ENCODE data around the gene DCBLD1. TPM values are rescaled to one million over a fixed set of nuclear protein-coding genes. Genes with fewer than 3 reads are reported as not detected.
"Not testable (repeated sequence)": the region's sequence is repeated elsewhere in the genome, so short reads cannot be mapped to it uniquely, and the experiment has no call there.

The DCBLD1 gene
- total and polyA plus RNA-seq, 2 experiments from 2014 or later: 3.5 to 16.5 TPM

DNA sequence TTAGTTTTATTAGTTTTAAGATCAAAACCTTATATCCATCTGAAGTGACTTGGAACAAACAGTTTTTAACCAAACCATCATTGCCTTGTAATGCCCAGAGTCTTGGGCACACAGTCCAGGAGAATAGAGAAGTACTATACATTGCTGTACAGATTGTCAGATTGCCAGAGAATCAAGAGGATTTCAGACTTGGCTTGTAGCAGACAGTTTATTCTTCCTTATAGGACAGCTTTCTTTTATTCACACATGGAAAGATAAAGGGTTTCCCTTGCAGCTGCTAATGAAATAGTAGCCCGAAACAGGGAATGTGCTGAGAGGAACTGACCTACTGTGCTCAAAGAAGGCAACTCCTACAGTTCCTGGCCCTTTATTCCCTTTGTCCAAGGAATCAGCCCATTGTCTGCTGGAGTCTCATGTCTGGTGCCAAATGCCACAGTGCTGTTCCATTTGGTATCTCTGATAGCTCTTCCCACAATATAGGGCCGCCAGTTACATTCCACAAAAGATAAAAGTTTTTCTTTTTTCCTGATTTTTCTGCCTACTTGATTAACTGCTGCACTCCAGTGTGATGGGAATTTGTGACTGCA, 30.6 kb downstream of the DCBLD1 start:
- Histone ChIP-seq H3K4me1 (ENCODE audit: low read depth) (no peaks in the 10 kb centered on the region), H3K9me3 (ENCODE audit: low read depth) (no peaks in the 10 kb centered on the region), H3K36me3 (no peaks in the 10 kb centered on the region), H3K4me3 (no peak overlapping the region), H3K27me3 (no peaks in the 10 kb centered on the region), H3K27ac (no peak overlapping the region)
- DNase-seq (ENCODE audit: low read depth in 1 of 2, low spot score in 1 of 2): peak in 1 of 2 donors; percentile 42
- TF ChIP-seq, protein P1, sequence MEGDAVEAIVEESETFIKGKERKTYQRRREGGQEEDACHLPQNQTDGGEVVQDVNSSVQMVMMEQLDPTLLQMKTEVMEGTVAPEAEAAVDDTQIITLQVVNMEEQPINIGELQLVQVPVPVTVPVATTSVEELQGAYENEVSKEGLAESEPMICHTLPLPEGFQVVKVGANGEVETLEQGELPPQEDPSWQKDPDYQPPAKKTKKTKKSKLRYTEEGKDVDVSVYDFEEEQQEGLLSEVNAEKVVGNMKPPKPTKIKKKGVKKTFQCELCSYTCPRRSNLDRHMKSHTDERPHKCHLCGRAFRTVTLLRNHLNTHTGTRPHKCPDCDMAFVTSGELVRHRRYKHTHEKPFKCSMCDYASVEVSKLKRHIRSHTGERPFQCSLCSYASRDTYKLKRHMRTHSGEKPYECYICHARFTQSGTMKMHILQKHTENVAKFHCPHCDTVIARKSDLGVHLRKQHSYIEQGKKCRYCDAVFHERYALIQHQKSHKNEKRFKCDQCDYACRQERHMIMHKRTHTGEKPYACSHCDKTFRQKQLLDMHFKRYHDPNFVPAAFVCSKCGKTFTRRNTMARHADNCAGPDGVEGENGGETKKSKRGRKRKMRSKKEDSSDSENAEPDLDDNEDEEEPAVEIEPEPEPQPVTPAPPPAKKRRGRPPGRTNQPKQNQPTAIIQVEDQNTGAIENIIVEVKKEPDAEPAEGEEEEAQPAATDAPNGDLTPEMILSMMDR (IDR thresholded peaks at IDR 0.05; ENCODE audit: low read depth, low read length): no peak

DNA sequence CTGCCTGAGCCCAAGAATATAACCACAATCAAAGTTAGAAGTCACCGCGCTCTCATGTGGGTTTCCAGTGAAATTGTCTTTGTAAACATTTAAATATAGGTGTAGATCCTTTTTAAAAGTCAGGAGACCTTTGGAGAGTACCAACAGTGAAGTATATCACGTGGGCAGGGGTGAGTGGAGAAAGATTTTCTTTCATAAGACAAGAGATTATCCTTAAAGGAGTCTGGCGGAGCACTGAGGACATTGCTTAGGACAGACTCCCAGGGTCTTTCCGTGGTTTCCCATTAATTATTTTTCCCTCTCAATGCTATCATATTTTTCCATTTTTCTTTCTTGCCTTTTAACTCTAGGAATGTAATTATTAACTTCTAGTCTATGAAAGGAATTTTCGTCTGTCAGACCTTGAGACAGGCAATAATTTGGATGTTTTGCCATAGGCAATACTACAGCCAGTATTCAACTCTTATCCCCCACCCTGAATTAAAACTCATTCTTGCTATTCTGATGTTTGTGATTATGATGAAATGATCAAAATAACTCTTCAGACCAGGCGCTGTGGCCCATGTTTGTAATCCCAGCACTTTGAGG, 31.4 kb downstream of the DCBLD1 start:
- Histone ChIP-seq H3K4me1 (ENCODE audit: low read depth) (no peaks in the 10 kb centered on the region), H3K4me3 (no peak overlapping the region), H3K27ac (no peak overlapping the region), H3K36me3 (no peaks in the 10 kb centered on the region), H3K27me3 (no peaks in the 10 kb centered on the region), H3K9me3 (ENCODE audit: low read depth) (no peaks in the 10 kb centered on the region)
- DNase-seq (ENCODE audit: low read depth in 1 of 2, low spot score in 1 of 2): no peak
- TF ChIP-seq, protein P1 (IDR thresholded peaks at IDR 0.05; ENCODE audit: low read depth, low read length): no peak

DNA sequence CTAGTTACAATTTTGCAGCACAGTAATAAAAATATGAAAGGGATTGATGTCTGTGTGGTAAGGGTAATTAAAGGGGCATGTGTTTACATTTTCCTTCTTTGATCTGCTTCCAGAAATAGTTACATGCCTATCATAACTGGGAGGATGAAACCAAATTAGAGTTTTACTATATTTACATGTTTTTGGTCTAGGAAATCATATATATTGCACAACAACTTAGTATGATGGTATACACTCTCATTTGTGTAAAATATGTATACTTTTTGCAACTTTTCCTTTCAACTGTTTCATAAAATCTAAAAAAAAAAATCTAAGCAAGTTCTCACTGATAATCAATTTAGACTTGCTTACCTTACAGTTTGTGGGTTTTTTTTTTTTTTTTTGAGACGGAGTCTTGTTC, 32.2 kb downstream of the DCBLD1 start:
- TF ChIP-seq, protein P1 (IDR thresholded peaks at IDR 0.05; ENCODE audit: low read depth, low read length): no peak
- no peaks in the 10 kb centered on the region for H3K4me1 ChIP-seq (ENCODE audit: low read depth)
- H3K27me3 ChIP-seq: no peaks in the 10 kb centered on the region
- no peak overlapping the region for H3K4me3 ChIP-seq
- no peaks in the 10 kb centered on the region for H3K36me3 ChIP-seq
- no peaks in the 10 kb centered on the region for H3K9me3 ChIP-seq (ENCODE audit: low read depth)
- DNase-seq (ENCODE audit: low read depth in 1 of 2, low spot score in 1 of 2): no peak
- H3K27ac ChIP-seq: no peak overlapping the region

DNA sequence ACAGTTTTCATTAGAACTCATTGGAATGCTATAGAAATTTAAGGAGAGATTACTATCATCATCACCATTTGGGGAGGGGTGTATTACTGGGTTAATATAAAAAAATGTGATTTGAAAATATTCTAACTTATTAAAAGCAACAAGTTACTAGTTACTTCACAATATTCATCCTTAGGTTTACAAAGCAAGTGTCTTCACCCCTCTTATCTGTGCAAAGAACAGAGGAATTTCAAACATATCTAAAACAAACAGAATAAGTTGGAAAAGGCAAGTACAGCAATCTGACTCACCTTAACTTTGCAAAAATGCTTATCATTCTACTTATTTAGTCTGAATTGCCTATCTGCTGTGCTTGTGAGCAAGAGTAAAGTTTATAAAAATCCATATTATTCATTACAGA, 32.9 kb downstream of the DCBLD1 start:
- TF ChIP-seq, protein P1 (IDR thresholded peaks at IDR 0.05; ENCODE audit: low read depth, low read length): no peak

DNA sequence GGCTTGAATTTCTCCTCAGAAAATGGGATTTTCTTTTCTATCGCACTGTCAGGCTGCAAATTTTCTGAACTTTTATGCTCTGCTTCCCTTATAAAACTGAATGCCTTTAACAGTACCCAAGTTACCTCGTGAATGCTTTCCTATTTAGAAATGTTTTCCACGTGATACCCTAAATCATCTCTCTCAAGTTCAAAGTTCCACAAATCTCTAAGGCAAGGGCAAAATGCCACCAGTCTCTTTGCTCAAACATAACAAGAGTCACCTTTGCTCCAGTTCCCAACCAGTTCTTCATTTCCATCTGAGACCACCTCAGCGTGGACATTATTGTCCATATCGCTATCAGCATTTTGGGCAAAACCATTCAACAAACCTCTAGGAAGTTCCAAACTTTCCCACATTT, 35.5 kb downstream of the DCBLD1 start:
- H3K4me3 ChIP-seq: not testable (repeated sequence)

More for the DNA sequence above, 32.9 kb downstream of the DCBLD1 start:
- DNase-seq (ENCODE audit: low read depth in 1 of 2, low spot score in 1 of 2): no peak
- Histone ChIP-seq H3K9me3 (ENCODE audit: low read depth) (no peaks in the 10 kb centered on the region), H3K27ac (no peak overlapping the region), H3K27me3 (no peaks in the 10 kb centered on the region), H3K4me1 (ENCODE audit: low read depth) (no peaks in the 10 kb centered on the region), H3K36me3 (no peaks in the 10 kb centered on the region), H3K4me3 (no peak overlapping the region)

DNA sequence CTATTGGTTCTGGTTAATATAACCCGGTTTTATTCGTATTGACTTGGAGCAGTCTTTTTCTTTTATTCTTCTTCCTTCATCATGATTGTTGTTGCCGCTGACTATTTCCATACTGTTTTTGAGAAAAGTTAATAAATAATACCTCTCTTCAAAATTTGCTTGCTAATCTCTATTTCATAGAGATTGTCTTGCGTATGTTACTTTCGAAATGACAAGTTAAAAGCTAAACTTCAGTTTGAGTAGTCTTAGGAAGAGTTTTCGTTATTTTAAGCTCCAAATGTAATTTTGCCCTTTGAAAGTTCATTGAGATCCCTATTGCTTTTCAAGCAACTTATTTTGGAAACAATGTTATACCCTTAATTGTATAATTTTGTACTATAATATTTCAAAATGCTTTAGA, 36.4 kb downstream of the DCBLD1 start:
- H3K27ac ChIP-seq: no peak overlapping the region
- H3K4me3 ChIP-seq: no peak overlapping the region
- H3K27me3 ChIP-seq: no peaks in the 10 kb centered on the region
- H3K36me3 ChIP-seq: no peaks in the 10 kb centered on the region
- TF ChIP-seq, protein P1 (IDR thresholded peaks at IDR 0.05; ENCODE audit: low read depth, low read length): no peak
- H3K4me1 ChIP-seq (ENCODE audit: low read depth): no peaks in the 10 kb centered on the region
- H3K9me3 ChIP-seq (ENCODE audit: low read depth): no peaks in the 10 kb centered on the region
- no peak for DNase-seq (ENCODE audit: low read depth in 1 of 2, low spot score in 1 of 2)

More for the DNA sequence above, 35.5 kb downstream of the DCBLD1 start:
- not testable (repeated sequence) for H3K27ac ChIP-seq; H3K4me1 ChIP-seq (ENCODE audit: low read depth); DNase-seq (ENCODE audit: low read depth in 1 of 2, low spot score in 1 of 2); H3K36me3 ChIP-seq; H3K9me3 ChIP-seq (ENCODE audit: low read depth); H3K27me3 ChIP-seq
